LHCN-M2 (cell line): ENCODE results near the gene CAPZB. TPM values are rescaled to one million over a fixed set of nuclear protein-coding genes. Genes with fewer than 3 reads are reported as not detected.
A peak's percentile ranks its signal among the peaks of the same experiment; 100 is the strongest.

ENCODE experiments used
- DNase-seq: peaks from one replicate; pipeline ENCODE4 v3.0.0-alpha.2; 2012; ENCODE audit warnings: low read depth
- total RNA-seq: library from RNA; depleted of rRNA; stranded (reverse); fragments of >200 nt; gene quantifications from 2 replicates; pipeline ENCODE4 v1.2.3, GENCODE V29; 2014

The CAPZB gene
- total RNA-seq, 1 experiment from 2014 or later = 134 TPM

DNA sequence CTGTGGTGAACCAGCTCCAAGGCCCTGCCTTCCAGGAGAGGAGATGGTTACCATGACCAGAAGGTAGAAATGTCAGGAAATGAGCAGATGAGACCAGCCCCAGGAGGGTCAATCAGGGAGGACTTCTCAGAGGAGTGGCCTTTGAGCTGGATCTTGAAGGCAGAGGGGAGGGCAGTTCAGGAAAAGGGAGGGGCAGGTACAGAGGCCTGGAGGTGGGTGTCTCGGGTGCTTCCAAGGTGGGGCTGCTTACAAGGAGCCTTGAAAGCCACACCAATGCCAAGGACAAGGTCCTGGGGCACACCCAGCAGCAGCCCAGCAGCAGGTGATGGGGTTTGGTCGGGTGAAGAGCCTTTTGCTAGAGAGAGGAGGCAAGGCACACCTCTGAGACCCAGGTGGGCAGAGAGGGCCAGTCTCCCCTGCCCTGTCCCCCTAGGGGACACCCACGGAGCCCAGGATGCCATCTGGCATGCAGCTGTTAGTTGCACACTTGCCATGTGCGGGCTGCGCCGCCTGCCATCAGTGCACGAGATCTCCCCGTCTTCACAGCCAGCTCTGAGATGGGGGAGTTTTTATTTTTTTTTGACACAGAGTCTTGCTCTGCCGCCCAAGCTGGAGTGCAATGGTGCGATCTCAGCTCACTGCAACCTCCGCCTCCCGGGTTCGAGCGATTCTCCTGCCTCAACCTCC lies 154.7 kb downstream of the CAPZB start:
- no peak for DNase-seq

DNA sequence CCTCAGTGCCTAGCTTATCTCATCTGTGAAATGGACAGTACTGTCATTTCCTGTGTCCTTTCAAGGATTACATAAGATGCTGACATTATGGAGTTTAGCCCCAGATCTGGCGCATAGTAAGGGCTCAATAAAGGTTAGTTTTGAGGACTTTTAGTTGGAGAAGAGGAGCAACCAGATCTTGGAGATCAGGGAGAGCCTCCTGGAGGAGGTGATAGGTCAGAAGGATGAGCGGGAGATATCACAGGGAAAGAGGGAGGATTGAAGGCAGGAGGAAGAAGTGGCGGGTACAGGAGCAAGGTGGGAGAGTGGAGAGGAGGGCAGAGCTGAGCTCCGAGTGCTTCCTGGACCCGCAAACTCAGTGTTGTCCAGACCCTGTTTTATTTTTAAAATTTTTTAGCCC lies 155.7 kb downstream of the CAPZB start:
- DNase-seq = no peak

DNA sequence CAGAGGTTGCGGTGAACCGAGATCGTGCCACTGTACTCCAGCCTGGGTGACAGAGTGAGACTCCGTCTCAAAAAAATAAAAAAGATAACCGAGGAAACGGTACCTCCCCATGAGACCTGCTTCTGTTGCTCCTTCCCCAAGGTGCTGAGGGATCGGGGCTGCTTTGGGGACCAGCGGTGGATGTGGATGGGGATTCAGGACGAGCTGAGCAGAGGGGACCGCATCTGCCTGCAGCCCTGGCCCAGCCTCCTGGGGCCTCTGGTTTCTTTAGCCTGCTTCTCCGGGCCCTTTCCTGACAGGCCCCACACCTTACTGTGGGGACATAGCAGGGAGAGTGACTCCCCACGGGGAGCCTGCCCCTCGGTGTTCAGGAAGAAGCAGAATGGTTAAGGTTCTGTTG lies 156.2 kb downstream of the CAPZB start:
- DNase-seq = no peak

DNA sequence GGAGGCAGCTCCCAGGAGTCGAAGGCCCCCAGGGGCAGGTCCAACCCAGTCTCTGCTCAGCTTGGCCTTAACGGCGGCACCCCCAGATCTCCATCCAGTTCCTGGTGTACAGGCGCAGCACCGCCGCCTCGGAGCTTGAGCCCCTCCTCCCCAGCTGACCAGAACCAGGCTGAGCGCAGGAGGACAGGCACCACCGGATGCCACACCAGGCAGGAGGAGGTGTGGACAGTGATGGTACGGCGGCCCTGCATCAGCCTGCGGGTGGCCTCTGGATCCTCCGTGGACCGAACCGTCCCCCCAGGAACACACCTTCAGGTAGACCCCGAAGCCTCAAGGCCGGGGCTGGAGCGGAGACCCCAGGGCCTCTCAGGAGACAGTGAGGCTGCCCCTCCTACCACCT lies 156.9 kb downstream of the CAPZB start:
- DNase-seq = no peak

DNA sequence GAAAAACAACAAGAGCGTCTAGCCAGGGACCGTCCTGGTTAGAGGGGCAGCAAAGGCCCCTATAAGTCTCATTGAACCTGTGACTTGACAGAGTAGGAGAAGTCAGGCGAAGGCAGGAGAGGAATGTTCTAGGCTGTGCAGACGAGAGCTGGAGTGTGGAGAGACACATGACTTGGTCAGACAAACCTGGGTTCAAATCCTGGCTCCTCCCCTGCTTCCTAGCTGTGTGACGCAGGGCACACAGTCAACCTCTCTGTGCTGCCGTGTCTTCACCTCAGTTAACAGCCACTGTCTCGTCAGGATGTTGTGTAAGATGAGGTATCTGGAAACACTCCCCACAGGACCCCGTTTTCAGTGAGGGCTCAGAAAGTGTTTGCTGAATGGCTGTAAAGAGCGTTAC lies 157.6 kb downstream of the CAPZB start:
- no peak for DNase-seq

DNA sequence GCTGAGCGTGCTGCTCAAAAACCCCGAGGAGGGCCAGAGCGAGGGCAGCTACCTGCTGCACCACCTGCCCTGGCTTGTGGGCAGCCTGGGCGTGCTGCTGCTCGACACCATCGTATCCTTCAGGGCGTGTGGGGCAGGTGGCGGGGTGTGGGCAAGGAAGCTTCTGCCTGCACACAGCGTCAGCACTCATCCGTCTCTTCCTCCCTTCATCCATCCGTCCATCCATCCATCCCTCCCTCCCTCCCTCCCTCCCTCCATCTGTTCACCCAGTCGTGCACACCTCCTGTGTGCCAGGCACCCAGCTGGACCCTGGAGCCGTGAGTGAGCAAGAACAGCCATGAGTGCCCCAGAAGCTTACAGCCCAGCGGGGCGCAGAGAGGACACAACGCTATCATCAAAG lies 158.0 kb downstream of the CAPZB start:
- DNase-seq = no peak

DNA sequence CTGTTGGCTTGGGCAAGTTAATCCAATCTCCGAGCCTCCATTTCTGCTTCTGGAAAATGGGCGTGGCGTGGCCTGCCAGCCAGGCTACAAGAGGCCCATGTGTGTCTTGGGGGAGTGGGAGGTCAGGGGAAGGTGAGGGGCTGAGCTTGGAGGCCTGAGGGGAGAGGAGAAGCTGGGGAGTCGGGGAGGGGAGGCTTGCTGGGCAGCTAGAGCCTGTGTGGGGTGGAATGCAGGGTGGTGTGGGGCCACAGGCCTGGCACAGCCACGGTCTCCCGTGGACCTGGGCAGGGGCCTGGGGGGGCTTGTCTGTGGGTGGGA lies 158.6 kb downstream of the CAPZB start:
- no peak for DNase-seq

DNA sequence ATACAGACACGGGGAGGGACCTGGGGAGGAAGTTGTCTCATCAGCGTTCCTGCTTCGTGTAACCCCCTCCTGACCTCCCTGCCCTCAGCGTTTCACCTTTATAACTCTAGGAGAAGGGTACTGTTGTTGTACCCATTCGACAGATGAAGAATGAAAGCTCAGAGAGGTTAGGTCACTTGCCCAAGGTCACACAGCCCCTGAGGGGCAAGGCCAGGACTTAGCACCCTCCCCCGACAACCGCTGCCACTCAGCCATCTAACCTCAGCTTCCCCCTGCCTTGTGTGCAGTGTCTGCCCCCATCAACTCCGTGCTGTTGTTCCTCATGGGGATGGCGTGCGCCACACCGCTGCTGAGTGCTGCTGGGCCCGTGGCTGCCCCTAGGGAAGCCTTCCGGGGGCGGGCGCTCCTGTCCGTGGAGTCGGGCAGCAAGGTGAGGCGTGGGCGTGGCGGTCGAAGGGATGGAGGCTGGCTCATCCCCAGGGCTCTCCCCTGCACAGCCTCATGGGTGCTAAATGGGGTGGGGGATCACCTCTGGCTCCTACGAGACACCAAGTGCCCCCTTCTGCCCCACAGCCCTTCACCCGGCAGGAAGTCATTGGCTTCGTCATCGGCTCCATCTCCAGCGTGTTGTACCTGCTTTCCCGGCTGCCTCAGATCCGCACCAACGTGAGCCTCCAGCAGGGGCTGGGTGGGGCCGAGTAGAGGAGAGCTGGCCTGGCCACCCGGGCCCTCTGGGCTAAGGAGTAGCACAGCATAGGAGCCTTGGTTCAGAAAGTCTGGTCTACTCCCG lies 159.2 kb downstream of the CAPZB start:
- no peak for DNase-seq

DNA sequence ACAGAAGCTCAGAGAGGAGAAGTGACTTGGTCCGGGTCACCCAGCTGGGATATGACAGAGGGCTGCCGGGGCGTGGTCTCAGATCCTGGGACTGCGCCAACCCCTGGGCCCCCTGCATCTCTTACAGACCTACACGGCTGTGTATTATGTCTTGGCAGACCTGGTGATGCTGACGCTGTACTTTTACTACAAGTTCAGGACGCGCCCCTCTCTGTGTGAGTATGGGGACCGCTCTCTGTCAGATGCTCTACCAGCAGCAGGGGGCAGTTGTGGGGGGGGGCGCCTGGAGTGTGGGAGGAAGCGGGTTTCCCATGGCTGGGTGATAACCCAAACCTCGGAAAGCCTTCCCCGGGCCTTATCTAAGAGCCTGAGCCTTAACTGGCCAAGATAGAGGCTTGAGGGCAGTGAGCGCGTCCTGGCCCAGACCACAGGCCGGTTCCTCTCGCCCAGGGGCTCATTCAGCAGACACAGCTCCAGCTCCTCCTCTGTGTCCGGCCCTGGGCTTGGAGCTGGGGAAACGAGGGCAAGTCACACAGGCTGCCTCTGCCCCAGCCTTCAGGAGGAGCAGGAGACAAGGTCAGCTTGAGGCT lies 159.9 kb downstream of the CAPZB start:
- no peak for DNase-seq

DNA sequence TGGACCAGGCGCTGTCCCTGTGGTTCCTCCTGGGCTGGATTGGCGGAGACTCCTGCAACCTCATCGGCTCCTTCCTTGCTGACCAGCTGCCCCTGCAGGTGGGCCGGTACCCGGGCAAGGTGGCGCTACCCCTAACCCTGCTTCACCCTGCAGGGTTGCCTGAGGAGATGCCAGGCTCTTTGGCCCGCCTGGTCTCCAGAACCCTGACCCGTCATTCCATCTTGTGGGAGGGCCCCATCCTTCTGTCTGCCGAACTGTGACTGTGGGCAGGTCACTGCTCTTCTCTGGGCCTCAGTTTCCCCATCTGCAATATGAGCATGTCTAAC lies 160.7 kb downstream of the CAPZB start:
- no peak for DNase-seq

DNA sequence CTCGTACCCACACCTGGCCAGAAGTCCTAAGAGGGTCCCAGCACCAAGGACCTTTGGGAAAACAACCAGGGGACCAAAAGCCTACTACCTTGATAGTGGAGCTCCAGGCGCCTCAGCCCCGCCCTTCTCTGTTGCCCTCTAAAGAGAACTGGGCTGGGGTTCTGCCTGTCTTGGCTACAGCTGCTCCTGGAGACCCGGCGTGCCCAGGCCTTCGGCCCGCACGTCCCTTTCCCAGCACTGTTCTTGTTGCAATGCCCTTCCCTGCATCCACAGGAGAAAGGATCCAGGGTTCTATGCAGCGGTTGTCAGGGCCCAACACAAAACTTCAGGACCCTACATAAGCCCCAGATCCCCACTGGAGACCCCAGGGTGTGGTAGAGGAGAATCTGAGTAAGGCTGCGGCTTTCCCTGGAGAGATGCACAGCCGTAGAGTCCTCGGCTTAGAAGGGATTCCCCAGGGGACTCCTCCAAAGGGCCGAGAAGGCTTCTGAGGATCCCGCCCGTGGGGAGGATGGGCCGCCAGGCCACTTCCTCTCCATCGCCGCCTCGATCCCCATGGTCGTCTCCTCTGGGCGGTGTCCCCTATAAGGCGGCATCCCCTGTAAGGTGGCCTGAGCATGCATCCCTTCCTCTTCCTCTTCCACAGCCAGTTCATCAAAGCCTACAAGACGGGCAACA lies 161.2 kb downstream of the CAPZB start:
- no peak for DNase-seq

DNA sequence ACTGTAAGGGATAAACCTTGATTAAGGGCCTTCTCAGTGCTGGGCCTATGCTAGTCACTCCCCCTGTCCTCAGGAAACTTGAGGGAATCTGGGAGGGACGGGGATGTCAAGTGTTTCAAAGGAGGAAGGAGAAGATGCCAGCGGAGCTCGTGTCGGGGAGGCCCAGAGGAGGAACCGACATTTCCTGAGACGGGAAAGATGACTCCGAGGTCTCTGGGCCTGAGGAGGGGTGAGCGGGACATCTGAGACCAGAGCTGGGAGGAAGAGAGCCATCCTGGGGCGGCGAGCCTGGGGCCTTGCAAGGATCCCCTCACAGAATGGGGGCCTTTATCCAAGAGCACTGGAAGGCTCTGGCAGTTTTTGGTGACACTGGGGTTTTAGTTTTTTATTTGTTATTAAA lies 162.9 kb downstream of the CAPZB start:
- no peak for DNase-seq

DNA sequence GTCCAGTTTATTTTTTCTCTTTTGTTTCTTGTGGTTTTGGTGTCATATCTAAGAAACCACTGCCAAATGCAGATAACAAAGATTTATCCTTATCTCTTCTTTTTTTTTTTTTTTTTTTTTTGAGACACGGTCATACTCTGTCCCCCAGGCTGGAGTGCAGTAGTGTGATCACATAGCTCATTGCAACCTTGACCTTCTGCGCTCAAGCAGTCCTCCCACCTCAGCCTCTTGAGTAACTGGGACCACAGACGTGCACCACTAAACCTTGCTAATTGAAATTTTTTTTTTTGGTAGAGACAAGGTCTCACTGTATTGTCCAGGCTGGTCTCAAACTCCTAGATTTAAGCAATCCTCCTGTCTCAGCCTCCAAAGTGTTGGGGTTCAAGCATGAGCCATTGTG lies 164.3 kb downstream of the CAPZB start:
- no peak for DNase-seq

DNA sequence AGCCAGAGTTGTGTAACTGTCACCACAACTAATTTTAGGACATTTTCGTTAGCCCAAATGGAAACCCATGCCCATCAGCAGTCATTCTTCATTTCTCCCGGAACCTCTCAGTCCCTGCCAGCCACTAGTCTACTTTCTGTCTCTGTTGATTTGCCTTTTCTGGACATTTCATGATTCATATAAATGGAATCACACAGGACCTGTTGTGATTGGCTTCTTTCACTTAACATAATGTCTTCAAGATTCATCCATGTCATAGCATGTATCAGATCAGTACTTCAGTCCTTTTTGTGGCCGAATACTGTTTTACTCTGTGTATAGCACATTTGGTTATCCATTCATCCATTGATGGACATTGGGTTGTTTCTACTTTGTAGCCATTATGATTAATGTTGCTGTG lies 166.1 kb downstream of the CAPZB start:
- DNase-seq = no peak

DNA sequence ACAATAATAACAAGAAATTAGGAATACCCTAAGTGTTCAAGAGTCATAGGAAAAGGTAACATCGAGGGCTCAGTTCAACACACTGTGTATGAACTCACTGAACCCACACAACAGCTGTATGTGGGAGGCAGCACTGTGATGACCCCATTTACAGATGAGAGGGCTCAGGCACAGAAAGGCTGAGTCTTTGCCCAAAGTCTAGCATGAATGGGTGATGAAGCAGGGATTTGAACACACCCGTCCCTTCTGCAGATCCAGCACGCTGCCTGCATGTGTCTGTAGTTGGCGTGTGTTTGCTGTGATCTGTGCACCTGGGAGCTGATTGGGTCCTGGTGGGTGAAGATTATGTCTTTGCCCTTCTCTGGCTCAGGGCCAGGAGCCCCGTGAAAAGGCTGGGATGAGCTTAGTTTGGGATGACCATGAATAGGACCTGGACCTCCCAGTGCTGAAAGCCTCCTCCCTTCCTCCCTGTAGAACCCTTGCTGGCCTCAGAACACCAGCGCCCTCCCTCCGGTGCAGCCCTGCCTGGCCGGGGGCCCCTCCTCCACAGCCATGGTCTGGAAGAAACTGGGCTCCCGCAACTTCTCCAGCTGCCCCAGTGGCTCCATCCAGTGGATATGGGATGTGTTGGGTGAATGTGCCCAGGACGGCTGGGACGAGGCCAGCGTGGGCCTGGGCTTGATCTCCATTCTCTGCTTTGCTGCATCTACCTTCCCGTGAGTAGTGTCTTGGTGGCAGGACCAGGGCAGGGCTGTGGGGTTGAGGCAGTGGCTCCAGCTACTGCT lies 168.0 kb downstream of the CAPZB start:
- DNase-seq = peak; percentile 31

DNA sequence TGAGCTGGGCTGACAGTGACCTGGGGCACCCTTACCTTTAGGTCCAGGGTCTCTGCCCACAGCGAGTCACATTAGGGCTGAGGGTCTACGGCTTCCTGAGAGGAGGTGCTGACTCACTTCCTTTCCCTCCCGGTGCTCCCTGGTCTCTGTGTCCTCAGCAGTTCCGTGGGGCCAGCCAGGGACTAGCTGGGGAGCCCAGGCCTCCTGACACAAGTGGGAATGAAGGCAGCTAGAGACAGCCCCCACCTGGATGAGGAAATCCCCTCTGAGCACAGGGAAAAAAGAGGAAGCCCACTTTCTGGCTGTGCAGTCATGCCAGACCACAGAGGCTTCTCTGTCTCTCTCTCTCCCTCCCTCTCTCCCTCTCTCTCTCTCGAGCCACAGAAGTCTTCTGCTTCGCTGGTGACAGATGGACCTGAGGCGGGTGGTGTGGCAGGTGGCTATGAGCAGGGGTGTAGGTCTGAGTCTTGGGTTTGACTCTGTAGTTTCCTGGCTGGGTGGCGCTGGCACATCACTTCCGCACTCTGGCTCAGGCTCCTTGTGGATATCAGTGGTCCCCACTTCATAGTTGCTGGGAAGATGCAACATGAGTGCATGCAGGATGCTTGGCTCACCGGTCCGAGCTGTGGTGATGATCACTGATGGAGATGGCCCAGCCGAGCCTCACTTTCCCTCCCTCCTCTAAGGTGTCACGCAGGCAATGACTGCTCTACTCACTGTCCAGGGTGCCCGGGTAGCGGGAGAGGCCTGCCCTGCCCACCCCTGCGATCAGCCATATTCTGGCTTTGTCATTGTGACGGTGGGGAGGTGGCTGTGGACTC lies 169.8 kb downstream of the CAPZB start:
- DNase-seq = peak; percentile 34

DNA sequence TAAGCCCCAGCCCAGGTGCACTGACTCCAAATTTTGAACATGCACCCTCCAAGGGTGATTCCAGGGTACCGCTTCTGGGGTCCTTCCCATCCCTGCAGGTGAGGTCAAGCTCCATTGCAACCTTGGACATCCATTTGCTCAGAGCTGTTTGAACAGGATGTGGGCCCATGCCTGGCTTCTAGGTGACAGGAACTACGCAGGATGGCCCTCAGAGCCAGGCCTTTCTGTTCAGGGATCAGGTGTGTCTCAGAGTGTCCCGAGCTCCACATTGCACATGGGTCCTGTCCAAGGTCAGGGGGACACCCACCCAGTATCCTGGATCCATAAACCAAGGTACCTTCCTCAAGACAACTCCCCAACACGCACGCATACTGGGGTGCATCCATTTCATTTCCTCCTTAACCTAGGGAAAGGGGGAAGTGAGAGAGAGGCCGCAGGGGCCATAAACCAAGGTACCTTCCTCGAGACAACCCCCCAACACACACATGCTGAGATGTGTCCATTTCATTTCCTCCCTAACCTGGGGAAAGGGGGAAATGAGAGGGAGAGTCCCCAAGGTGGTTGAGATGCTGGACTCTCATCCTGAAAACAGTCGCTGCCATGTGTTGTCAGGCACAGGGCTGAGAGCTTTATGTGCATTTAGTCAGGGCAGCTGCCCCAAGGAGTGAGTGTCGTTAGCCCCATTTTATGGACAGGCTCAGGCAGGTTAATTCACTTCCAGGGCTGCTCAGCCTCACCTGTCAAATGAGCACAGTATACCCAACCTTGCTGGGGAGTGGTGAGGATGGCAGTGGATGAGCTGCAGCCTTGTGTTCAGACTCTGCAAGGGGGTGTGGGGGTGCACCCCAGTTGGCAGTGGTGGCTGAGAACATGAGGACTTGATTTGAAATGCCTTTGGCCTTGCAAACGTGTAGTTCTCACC lies 171.1 kb downstream of the CAPZB start:
- no peak for DNase-seq

DNA sequence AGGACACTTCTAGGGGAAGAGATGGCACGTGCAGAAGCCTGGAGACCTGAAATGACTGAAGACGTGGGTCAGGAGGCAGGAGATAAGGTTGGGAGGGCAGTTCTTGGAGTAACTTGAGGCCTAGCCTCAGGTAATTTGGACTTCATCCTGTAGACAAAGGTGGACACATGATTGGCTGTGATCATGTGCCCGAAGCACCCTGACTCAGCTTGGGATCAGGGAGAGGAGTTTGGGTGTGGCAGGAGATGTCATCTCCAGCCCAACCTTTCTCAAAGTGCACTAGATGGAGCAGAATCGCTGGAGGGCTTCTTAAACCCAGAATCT lies 171.7 kb downstream of the CAPZB start:
- no peak for DNase-seq

DNA sequence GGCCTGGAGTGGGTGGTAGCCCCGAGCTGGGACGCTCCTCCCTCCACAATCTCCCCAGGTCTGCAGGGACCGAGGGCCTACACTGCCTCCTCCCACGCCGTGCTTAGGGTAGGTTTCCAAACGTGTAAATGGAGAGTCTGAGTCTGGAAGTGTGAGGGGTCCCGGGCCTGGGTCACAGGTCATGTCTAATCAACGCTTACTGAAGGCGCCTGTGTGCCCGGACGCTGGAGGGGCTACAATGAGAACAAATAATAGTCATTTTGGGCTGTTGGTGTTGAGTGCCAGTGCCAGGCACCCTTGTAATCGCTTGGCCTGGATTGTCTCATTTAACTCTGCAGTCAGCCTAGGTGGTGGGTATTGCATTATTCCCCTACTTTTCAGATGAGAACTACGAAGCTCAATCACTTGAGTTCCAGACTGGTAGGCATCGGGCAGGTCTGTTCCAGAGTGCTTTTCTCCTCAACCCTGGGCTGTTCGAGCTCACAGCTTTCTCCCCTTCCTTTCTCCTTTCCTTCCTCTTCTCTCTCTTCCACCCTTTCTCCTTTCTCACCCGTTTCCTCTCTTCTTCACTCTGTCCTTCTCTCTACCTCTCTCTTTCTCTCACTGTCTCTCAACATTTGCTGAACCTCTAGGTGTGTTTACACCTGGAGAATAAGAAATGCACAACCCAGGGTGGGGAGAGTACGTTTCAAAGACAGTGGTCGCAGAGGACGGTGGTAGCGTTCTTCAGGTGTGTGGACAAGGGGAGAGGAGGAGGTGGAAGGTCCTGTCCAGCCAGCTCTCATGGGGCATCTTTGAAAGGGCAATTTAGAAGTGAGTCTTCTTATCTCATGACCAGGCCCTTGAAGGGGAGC lies 172.3 kb downstream of the CAPZB start:
- DNase-seq = no peak
